HG03439 (cell line): ENCODE measurements around the gene NSG1.

Source experiments
- ATAC-seq: cut with Tn5 transposase; IDR thresholded peaks from one replicate; pipeline ENCODE4 v1.9.1; 2021; ENCODE audit warnings: mild to moderate bottlenecking, moderate library complexity; ENCODE audit not compliant: unreplicated experiment

NSG1 gene

GRCh38 chr4:4428966-4429875 is 42.3 kb downstream of the NSG1 start:
- ATAC-seq: no peak

- peak; percentile 69 for ATAC-seq
Observed at GRCh38 chr4:4430492-4431195, 43.7 kb downstream of the NSG1 start.

GRCh38 chr4:4432341-4433125 is 45.6 kb downstream of the NSG1 start:
- no peak for ATAC-seq

GRCh38 chr4:4433941-4434340 is 47.0 kb downstream of the NSG1 start:
- no peak for ATAC-seq

GRCh38 chr4:4436244-4436823 is 49.4 kb downstream of the NSG1 start:
- ATAC-seq: no peak

GRCh38 chr4:4437798-4438470 is 51.0 kb downstream of the NSG1 start:
- no peak for ATAC-seq

- ATAC-seq: no peak
Observed at GRCh38 chr4:4438891-4439290, 52.0 kb downstream of the NSG1 start.

GRCh38 chr4:4439782-4440181 is 52.9 kb downstream of the NSG1 start:
- ATAC-seq: no peak

- ATAC-seq: no peak
Observed at GRCh38 chr4:4440333-4441061, 53.6 kb downstream of the NSG1 start.

GRCh38 chr4:4443821-4444220 is 56.9 kb downstream of the NSG1 start:
- no peak for ATAC-seq

- no peak for ATAC-seq
Observed at GRCh38 chr4:4446434-4446833, 59.5 kb downstream of the NSG1 start.

GRCh38 chr4:4455210-4455865 is 68.4 kb downstream of the NSG1 start:
- peak; percentile 79 for ATAC-seq

- no peak for ATAC-seq
Observed at GRCh38 chr4:4456351-4456750, 69.4 kb downstream of the NSG1 start.

GRCh38 chr4:4456816-4457578 is 70.1 kb downstream of the NSG1 start:
- ATAC-seq: no peak

GRCh38 chr4:4457803-4458553 is 71.1 kb downstream of the NSG1 start:
- ATAC-seq: no peak

GRCh38 chr4:4459181-4459580 is 72.3 kb downstream of the NSG1 start:
- ATAC-seq: no peak

- no peak for ATAC-seq
Observed at GRCh38 chr4:4460759-4461158, 73.9 kb downstream of the NSG1 start.

- no peak for ATAC-seq
Observed at GRCh38 chr4:4461178-4461577, 74.3 kb downstream of the NSG1 start.
